Activated T-cell treated with anti-CD3 and anti-CD28 coated beads, Interleukin-2, amount 50 U/mL, for 48 hours (primary cell): ENCODE results near the gene OR2AT4.
A peak's percentile ranks its signal among the peaks of the same experiment; 100 is the strongest.
"Not testable (repeated sequence)": the region's sequence is repeated elsewhere in the genome, so short reads cannot be mapped to it uniquely, and the experiment has no call there.

ENCODE experiments used
- DNase-seq, 2 experiments: peaks; one replicate each; pipeline ENCODE4 v3.0.0-alpha.2; 2020

OR2AT4 gene

GRCh38 chr11:75063741-75064314 lies 32.8 kb downstream of the OR2AT4 start:
- DNase-seq, result no peak

DNA sequence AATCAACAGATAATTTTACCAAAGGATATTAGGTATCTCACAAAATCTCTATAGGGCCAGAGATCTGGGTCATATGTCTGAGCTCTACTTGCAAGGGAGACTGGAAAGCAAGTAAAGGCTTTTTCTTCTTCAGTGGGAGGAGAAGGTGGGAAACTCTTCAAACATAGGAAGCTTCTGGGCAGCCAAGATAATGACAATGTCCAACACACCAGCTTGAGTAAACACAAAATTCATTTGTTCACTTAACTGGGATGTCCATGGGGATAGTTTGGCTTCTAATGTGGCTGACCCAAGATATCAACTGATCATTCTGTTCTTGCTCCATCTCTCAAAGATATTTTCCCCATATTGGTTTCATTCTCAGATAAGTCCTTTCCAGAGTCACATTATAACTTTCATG lies 37.4 kb downstream of the OR2AT4 start:
- DNase-seq, result no peak

DNA sequence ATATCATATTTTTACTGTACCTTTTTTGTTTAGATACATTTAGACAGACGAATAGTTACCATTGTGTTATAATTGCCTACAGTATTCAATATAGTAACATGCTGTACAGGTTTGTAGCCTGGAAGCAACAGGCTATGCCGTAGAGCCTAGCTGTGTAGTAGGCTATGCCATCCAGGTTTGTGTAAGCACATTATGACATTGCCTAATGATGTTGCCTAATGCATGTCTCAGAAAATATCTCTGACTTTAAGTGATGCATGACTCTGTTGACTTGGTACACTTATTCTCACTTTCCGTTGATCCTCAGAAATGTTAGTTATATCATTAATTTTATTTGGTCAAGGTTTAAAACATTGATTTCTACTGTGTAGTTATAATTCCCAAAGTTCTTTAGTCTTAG lies 39.9 kb downstream of the OR2AT4 start:
- no peak for DNase-seq

DNA sequence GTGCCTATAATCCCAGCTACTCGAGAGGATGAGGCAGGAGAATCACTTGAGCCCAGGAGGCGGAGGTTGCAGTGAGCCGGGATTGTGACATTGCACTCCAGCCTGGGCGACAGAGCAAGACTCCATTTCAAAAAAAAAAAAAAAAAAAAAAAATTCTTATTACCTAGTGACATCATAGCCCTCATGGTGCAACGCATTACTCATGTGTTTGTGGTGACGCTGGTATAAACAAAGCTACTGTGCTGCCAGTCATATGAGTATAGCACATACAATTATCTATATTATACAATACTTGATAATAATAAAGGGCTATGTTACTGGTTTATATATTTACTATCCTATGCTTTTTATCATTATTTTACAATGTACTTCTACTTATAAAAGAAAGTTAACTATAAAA lies 41.2 kb downstream of the OR2AT4 start:
- no peak for DNase-seq

DNA sequence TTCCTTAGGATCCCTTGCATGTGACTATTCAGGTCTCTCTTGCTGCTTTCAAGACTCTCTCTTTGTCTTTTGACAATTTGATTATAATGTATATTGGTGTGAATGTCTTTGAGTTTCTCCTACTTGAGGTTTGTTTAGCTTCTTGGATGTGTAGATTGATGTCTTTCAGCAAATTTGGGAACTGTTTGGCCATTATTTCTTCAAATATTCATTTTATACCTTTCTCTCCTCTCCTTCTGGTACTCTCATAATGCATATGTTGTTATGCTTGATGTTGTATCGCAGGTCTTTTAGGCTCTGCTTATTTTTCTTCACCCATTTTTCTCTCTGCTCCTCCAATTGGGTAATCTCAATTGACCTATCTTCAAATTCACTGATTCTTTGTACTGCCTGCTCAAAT lies 44.2 kb downstream of the OR2AT4 start:
- DNase-seq, result no peak

- no peak for DNase-seq
Measured at GRCh38 chr11:75051043-75051442, 45.6 kb downstream of the OR2AT4 start.

- no peak for DNase-seq
Measured at GRCh38 chr11:75050516-75050915, 46.2 kb downstream of the OR2AT4 start.

- not testable (repeated sequence) for DNase-seq
Measured at GRCh38 chr11:75049501-75050266, 47.0 kb downstream of the OR2AT4 start.

DNA sequence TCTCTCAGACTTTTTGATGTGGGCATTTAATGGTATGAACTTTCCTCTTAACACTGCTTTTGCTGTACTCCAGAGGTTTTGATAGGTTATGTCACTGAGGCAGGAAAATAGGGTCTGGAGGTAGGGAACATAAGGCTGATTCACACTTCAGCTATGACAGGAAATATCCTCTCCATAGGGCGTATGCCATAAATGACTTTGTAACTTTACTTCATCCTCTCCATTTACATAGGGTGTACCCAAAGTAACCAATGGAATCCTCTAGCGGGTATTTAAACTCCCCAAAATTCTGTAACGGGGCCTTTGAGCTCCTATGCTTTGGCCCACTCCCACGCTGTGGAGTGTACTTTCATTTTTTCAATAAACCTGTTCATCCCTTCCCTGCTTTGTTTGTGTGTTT lies 49.5 kb downstream of the OR2AT4 start:
- DNase-seq, result no peak

DNA sequence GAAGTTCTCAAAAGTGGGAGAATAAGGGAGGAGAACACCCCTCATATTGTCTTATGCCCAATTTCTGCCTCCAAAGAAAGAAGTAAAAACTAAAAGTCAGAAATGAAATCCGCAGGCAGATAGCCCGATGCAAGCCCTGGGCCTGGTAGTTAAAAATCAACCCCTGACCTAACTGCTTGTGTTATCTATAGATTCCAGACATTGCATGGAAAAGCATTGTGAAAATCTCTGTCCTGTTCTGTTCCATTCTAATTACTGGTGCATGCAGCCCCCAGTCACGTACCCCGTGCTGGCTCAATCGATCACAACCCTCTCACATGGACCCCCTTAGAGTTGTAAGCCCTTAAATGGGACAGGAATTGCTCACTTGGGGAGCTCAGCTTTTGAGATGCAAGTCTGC lies 50.0 kb downstream of the OR2AT4 start:
- not testable (repeated sequence) for DNase-seq

GRCh38 chr11:75044381-75045170 lies 52.1 kb downstream of the OR2AT4 start:
- DNase-seq, result not testable (repeated sequence)

DNA sequence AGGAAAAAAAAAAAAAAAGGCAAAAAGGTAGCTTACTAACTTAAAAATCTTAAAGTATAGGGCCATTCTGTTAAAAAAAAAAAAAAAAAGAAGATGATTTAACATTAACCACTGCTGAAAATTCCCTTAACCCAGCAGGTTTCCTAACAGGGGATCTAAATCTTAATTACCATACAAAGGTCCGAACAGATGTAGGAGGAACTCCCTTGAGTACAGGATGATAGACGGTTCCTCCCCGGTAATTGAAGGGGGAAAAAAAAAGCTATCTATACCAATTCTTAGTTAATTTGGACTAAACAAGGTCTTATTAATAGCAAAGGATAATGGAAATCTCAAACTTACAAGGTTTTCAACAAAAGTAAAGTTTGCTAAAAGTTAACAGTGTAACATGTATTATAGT lies 54.9 kb downstream of the OR2AT4 start:
- DNase-seq, result not testable (repeated sequence)

DNA sequence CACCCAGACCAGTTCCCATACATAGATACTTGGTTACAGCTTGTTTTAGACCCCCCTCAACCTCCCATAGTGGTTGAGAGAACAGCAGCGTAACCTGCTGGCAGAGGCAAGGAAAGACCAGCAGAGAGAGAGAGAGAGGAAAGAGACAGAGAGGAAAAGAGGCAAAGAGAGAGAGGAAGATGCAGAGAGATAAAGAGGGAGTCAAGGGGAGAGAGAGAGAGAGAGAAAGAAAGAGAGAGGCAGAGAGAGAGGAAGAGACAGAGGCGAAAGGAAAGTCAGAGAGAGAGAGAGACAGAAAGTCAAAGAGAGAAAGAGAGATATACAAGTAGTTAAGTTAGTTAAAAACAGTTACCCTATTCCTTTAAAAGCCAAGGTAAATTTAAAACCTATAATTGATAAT lies 55.4 kb downstream of the OR2AT4 start:
- no peak for DNase-seq

DNA sequence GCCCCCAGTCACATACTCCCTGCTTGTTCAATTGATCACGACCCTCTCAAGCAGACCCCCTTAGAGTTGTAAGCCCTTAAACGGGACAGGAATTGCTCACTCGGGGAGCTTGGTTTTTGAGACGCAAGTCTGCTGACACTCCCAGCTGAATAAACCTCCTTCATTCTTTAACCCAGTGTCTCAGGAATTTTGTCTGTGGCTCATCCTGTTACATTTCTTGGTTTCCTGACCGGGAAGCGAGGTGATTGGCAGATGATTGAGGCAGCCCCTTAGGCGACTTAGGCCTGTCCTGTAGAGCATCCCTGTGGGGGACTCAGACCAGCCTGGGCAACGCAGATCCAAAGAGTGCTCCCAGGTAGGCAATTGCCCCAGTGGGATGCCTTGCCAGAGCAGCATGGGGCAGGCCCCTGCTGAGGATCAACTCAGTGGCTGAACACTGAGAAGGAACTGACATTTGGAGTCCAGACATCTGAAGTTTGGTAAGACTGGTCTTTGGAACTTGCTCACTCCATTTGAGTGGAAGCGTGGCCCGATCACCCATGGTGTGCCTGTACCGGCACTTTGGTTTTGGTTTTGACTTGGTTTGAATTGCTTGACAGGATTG lies 56.4 kb downstream of the OR2AT4 start:
- no peak for DNase-seq

GRCh38 chr11:75035911-75036565 lies 60.6 kb downstream of the OR2AT4 start:
- DNase-seq, result no peak

DNA sequence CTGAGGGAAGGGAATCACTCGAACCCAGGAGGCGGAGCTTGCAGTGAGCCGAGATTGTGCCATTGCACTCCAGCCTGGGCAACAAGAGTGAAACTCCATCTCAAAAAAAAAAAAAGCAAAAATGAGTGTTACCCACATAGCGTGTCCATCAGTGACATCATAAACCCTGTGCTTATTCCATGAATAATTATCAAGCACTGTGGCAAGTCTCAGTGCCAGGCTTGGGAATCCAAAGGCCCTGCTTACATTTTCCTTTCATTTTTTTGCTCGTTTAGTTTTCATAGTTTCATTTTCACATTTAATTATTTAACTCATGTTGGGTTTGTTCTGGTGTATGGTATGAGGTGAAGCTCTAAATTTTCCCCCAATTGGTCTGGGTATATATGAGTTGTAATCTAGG lies 61.4 kb downstream of the OR2AT4 start:
- no peak for DNase-seq

DNA sequence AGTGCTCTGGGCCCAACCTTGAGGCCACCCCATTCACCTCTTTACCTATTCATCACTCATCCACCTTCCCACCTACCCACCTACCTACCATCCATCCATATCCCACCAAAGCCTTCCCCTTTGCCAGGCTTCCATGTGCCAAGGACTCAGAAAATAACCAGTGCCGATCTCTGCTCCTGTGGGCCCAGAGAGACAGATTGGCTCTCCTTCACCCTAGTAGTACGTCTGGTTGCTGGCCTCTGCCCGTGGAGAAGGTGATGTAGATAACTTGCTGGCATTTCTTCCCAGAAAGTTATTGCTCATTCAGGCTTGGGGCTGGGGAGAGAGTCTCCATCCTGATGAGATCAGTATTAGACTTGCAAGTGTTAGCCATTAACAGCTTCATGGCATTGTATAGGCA lies 62.8 kb downstream of the OR2AT4 start:
- no peak for DNase-seq

- DNase-seq, result no peak
Measured at GRCh38 chr11:75032550-75032935, 64.1 kb downstream of the OR2AT4 start.

GRCh38 chr11:75031771-75032549 lies 64.7 kb downstream of the OR2AT4 start:
- peak; percentile 80 to 83 for DNase-seq
